NCI-H2029 (cell line): ENCODE results near the gene DCDC2.
"Not testable (repeated sequence)": the region's sequence is repeated elsewhere in the genome, so short reads cannot be mapped to it uniquely, and the experiment has no call there.

Source experiments
- DNase-seq: peaks from one replicate; lab custom pipeline; 2025; lab: John Stamatoyannopoulos, UW

DCDC2 gene

GRCh38 chr6:24147511-24148153 is 210.2 kb downstream of the DCDC2 start:
- DNase-seq, result no peak

- DNase-seq, result no peak
These were observed 211.0 kb downstream of the DCDC2 start for GRCh38 chr6:24146871-24147270.

GRCh38 chr6:24145690-24146131 is 212.1 kb downstream of the DCDC2 start:
- no peak for DNase-seq

GRCh38 chr6:24142733-24143132 is 215.1 kb downstream of the DCDC2 start:
- DNase-seq, result not testable (repeated sequence)

GRCh38 chr6:24140591-24140990 is 217.3 kb downstream of the DCDC2 start:
- DNase-seq, result no peak

- no peak for DNase-seq
These were observed 218.2 kb downstream of the DCDC2 start for GRCh38 chr6:24139639-24140038.

- DNase-seq, result no peak
These were observed 218.8 kb downstream of the DCDC2 start for GRCh38 chr6:24139080-24139479.

- DNase-seq, result no peak
These were observed 226.1 kb downstream of the DCDC2 start for GRCh38 chr6:24131751-24132150.

- no peak for DNase-seq
These were observed 230.5 kb downstream of the DCDC2 start for GRCh38 chr6:24127316-24127715.

GRCh38 chr6:24126586-24127192 is 231.2 kb downstream of the DCDC2 start:
- DNase-seq, result no peak

GRCh38 chr6:24125980-24126379 is 231.9 kb downstream of the DCDC2 start, which contains the start of gene NRSN1:
TSS of gene NRSN1 (plus strand) at chr6:24126215. CDS start at chr6:24134328, 8,113 bp downstream.
- DNase-seq, result peak; percentile 73

GRCh38 chr6:24122139-24122538 is 235.7 kb downstream of the DCDC2 start:
- no peak for DNase-seq
